Liver (tissue), 3 donors: ENCODE measurements around the gene SLC5A1.

Experiments
- CTCF ChIP-seq: fragments of 150-350 bp; IDR thresholded peaks from 2 replicates; pipeline ENCODE4 v1.5.1; 2017; ENCODE audit warnings: improper control_type of control experiment, low read depth, low read length; ENCODE audit not compliant: missing input control
- EGR1 ChIP-seq, 2 donors: IDR thresholded peaks; 2 replicates each; pipeline ENCODE4 v1.6.1; 2016 to 2018; ENCODE audit warnings: antibody characterized with exemption in 2 of 2, low read depth in 2 of 2
- FOXA1 ChIP-seq: IDR thresholded peaks from 2 replicates; pipeline ENCODE4 v1.6.1; 2016; ENCODE audit warnings: antibody characterized with exemption
- GABPA ChIP-seq, 2 donors: IDR thresholded peaks in 1 of 2; conservative IDR thresholded peaks in 1 of 2; 2 replicates each; pipeline ENCODE4 v1.6.1; 2016; ENCODE audit warnings: antibody characterized with exemption in 2 of 2, mild to moderate bottlenecking in 1 of 2, moderate library complexity in 1 of 2
- HNF4A ChIP-seq, 2 donors: conservative IDR thresholded peaks; 2 replicates each; pipeline ENCODE4 v1.6.1; 2016; ENCODE audit warnings: antibody characterized with exemption in 2 of 2, mild to moderate bottlenecking in 2 of 2
- JUND ChIP-seq, 2 donors: IDR thresholded peaks; 2 replicates each; pipeline ENCODE4 v1.6.1; 2016; ENCODE audit warnings: antibody characterized with exemption in 2 of 2
- MAX ChIP-seq: IDR thresholded peaks from 2 replicates; pipeline ENCODE4 v1.6.1; 2016; ENCODE audit warnings: antibody characterized with exemption
- REST ChIP-seq: IDR thresholded peaks from 2 replicates; pipeline ENCODE4 v1.6.1; 2016; ENCODE audit warnings: antibody characterized with exemption, mild to moderate bottlenecking
- RXRA ChIP-seq, 2 donors: IDR thresholded peaks; 2 replicates each; pipeline ENCODE4 v1.6.1; 2017 to 2018; ENCODE audit warnings: antibody characterized with exemption in 2 of 2, mild to moderate bottlenecking in 1 of 2
- TAF1 ChIP-seq: conservative IDR thresholded peaks from 2 replicates; pipeline ENCODE4 v1.6.1; 2016; ENCODE audit warnings: antibody characterized with exemption, mild to moderate bottlenecking
- ZBTB33 ChIP-seq: IDR thresholded peaks from 2 replicates; pipeline ENCODE4 v1.6.1; 2016; ENCODE audit warnings: antibody characterized with exemption
- donor health status: healthy.
- donor health status: healthy.

- TF ChIP-seq CTCF = no peak
- TF ChIP-seq FOXA1 = no peak
- no peak for TF ChIP-seq ZBTB33
- no peak for TF ChIP-seq GABPA (IDR thresholded peaks at IDR 0.05 in 1 of 2, conservative IDR thresholded peaks at IDR 0.05 in 1 of 2)
- TF ChIP-seq REST = no peak
- TF ChIP-seq EGR1 (IDR thresholded peaks at IDR 0.05; ENCODE audit: low read depth in 2 of 2) = no peak
- no peak for TF ChIP-seq HNF4A (conservative IDR thresholded peaks at IDR 0.05)
- TF ChIP-seq MAX = no peak
- no peak for TF ChIP-seq RXRA (IDR thresholded peaks at IDR 0.05)
- TF ChIP-seq JUND (IDR thresholded peaks at IDR 0.05) = no peak
- TF ChIP-seq TAF1 = no peak
Measured at GRCh38 chr22:32021716-32022115, 21.3 kb upstream of the SLC5A1 start.
